Measurements from ENCODE around the gene THSD7B. TPM values are rescaled to one million over a fixed set of nuclear protein-coding genes. Genes with fewer than 3 reads are reported as not detected.

THSD7B gene
- total and polyA plus RNA-seq, 3 donors from 2014 or later: 0.87 to 2.1 (median 1.1) TPM

- Histone ChIP-seq H3K4me1 (no peaks in the 10 kb centered on the region), H3K27me3 (no peaks in the 10 kb centered on the region), H3K27ac (no peak overlapping the region), H3K9me3 (no peaks in the 10 kb centered on the region), H3K4me3 (no peak overlapping the region), H3K36me3 (ENCODE audit: low read depth, missing control alignments) (no peaks in the 10 kb centered on the region)
- TF ChIP-seq POLR2A (IDR thresholded peaks at IDR 0.05) (no peak), CTCF (IDR thresholded peaks at IDR 0.05) (no peak)
- intact Hi-C loops (cut with DNase I; ENCODE audit: low total_unique reads): no loop called here
- 87 to 94% methylated on average over 2 of the region's 2 CpGs for WGBS, 2 donors
- DNase-seq: no peak
Observed at GRCh38 chr2:137336067-137336466, 570.7 kb downstream of the THSD7B start.

- Histone ChIP-seq H3K4me3 (no peak overlapping the region), H3K4me1 (no peaks in the 10 kb centered on the region), H3K27me3 (no peaks in the 10 kb centered on the region), H3K36me3 (ENCODE audit: low read depth, missing control alignments) (no peaks in the 10 kb centered on the region), H3K27ac (no peak overlapping the region), H3K9me3 (no peaks in the 10 kb centered on the region)
- TF ChIP-seq CTCF (IDR thresholded peaks at IDR 0.05) (no peak), POLR2A (IDR thresholded peaks at IDR 0.05) (no peak)
- DNase-seq: no peak
- WGBS, 2 donors: 92 to 96% methylated on average over 3 of the region's 3 CpGs
- intact Hi-C loops (cut with DNase I; ENCODE audit: low total_unique reads): no loop called here
Observed at GRCh38 chr2:137339051-137339450, 573.7 kb downstream of the THSD7B start.

- no peak for DNase-seq
- 77 to 80% methylated on average over 4 of the region's 4 CpGs for WGBS, 2 donors
- Histone ChIP-seq H3K4me1 (no peaks in the 10 kb centered on the region), H3K9me3 (no peaks in the 10 kb centered on the region), H3K27ac (no peak overlapping the region), H3K27me3 (no peaks in the 10 kb centered on the region), H3K36me3 (ENCODE audit: low read depth, missing control alignments) (no peaks in the 10 kb centered on the region), H3K4me3 (no peak overlapping the region)
- intact Hi-C loops (cut with DNase I; ENCODE audit: low total_unique reads): no loop called here
- TF ChIP-seq CTCF (IDR thresholded peaks at IDR 0.05): no peak
Observed at GRCh38 chr2:137345994-137346393, 580.6 kb downstream of the THSD7B start.

- no peak for DNase-seq
- WGBS, 2 donors: 73 to 84% methylated on average over 3 of the region's 3 CpGs
- H3K27me3 ChIP-seq: no peaks in the 10 kb centered on the region
- no peak for TF ChIP-seq POLR2A (IDR thresholded peaks at IDR 0.05)
- no peak for TF ChIP-seq CTCF (IDR thresholded peaks at IDR 0.05)
- no peaks in the 10 kb centered on the region for H3K9me3 ChIP-seq
- intact Hi-C loops (cut with DNase I; ENCODE audit: low total_unique reads): no loop called here
- H3K4me1 ChIP-seq: no peaks in the 10 kb centered on the region
- H3K36me3 ChIP-seq (ENCODE audit: low read depth, missing control alignments): no peaks in the 10 kb centered on the region
- no peak overlapping the region for H3K27ac ChIP-seq
- no peak overlapping the region for H3K4me3 ChIP-seq
Observed at GRCh38 chr2:137348301-137348700, 583.0 kb downstream of the THSD7B start.

- Histone ChIP-seq H3K27me3 (no peaks in the 10 kb centered on the region), H3K36me3 (ENCODE audit: low read depth, missing control alignments) (no peaks in the 10 kb centered on the region), H3K4me3 (no peak overlapping the region), H3K27ac (no peak overlapping the region), H3K9me3 (no peaks in the 10 kb centered on the region), H3K4me1 (no peaks in the 10 kb centered on the region)
- intact Hi-C loops (cut with DNase I; ENCODE audit: low total_unique reads): no loop called here
- TF ChIP-seq POLR2A (IDR thresholded peaks at IDR 0.05) (no peak), CTCF (IDR thresholded peaks at IDR 0.05) (no peak)
- no peak for DNase-seq
Observed at GRCh38 chr2:137357634-137358033, 592.3 kb downstream of the THSD7B start.
